ENCODE data around the gene ART3. TPM values are rescaled to one million over a fixed set of nuclear protein-coding genes. Genes with fewer than 3 reads are reported as not detected.

The ART3 gene
- total and polyA plus RNA-seq, 9 of the 15 experiments (the other 6 are each of a cell fraction or from before 2014, with no cell fraction given) = 0.69 to 1.4 (median 1.1) TPM; not detected in 1

DNA sequence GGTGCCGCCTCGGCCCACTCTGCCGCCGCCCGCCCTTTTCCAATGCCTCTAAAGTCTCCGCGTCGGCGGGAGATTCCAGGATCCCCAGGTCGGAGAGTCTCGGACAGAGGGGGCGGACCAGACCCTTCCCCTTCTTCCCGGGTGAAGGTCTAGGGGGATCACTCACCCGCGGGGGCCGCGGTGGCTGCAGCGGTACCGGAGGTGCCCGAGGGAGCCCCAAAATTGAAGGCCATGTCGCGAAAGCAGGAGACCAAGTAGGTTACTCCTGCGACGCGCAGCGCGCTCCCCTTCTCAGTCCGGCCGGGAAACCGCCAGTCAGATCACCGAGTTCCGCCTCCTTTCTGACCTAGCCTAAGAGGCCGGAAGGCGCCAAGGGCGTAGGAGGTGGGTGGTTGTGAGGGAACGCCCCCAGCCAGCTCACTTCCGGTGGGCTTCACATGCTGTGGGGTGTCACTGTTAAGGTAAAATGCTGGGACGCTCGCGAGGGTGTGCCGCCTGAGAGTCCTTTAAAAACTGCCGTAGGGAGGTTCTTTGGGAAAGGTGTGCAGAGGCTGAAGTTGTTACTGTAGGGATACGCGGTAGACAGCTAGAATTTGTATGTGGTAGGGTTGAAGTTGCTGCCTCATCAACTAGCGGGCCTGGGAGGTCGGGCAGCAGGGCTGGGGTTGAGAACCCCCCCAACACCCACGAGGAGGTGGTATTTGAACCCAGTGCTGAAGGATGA, 73.8 kb downstream of the ART3 start, which contains the start of gene NUP54 (continued):
- TF ChIP-seq ZBTB40 (IDR thresholded peaks at IDR 0.05) (peak; percentile 98), ZBTB40 (CRISPR knock-in tag; IDR thresholded peaks at IDR 0.05) (peak; percentile 28; the same call in 1 of the 2 replicates), PTBP1 (IDR thresholded peaks at IDR 0.05; ENCODE audit: low read depth, low read length) (no peak), POU5F1 (IDR thresholded peaks at IDR 0.05; ENCODE audit: borderline replicate concordance, low read depth, low read length, partially characterized antibody) (no peak), CHCHD3 (CRISPR knock-in tag; IDR thresholded peaks at IDR 0.05) (no peak; the same call in 1 of the 2 replicates), CEBPZ (IDR thresholded peaks at IDR 0.05; ENCODE audit: borderline replicate concordance, low read depth, low read length) (0 out of 2 replicates have a peak, but pooled peaks have one; percentile 12), CAMTA2 (CRISPR knock-in tag; conservative IDR thresholded peaks at IDR 0.05) (no peak), MYC (IDR thresholded peaks at IDR 0.05; ENCODE audit: low read depth, low read length) (peak; percentile 89), MYC (CRISPR knock-in tag; IDR thresholded peaks at IDR 0.05; ENCODE audit: borderline replicate concordance, low read depth) (no peak), ELF1 (tag; IDR thresholded peaks at IDR 0.05) (peak; percentile 82), WHSC1 (IDR thresholded peaks at IDR 0.05; ENCODE audit: low read length) (no peak), XRCC5 (IDR thresholded peaks at IDR 0.05; ENCODE audit: low read depth, low read length) (peak; percentile 99)
